Endometrium (tissue), 2 donors: Measurements from ENCODE around the gene SFTPD.

Source experiments
- FAIRE-seq: peaks from 2 replicates; lab custom pipeline; 2012; peaks lifted over from hg19 to GRCh38; lab: Jason Lieb, UNC
- donor health status: control.
- donor health status: control.

SFTPD gene

GRCh38 chr10:79944428-79945395 lies 4.2 kb downstream of the SFTPD start:
- no peak for FAIRE-seq

- FAIRE-seq = no peak
These were observed 5.0 kb downstream of the SFTPD start for GRCh38 chr10:79943871-79944270.

DNA sequence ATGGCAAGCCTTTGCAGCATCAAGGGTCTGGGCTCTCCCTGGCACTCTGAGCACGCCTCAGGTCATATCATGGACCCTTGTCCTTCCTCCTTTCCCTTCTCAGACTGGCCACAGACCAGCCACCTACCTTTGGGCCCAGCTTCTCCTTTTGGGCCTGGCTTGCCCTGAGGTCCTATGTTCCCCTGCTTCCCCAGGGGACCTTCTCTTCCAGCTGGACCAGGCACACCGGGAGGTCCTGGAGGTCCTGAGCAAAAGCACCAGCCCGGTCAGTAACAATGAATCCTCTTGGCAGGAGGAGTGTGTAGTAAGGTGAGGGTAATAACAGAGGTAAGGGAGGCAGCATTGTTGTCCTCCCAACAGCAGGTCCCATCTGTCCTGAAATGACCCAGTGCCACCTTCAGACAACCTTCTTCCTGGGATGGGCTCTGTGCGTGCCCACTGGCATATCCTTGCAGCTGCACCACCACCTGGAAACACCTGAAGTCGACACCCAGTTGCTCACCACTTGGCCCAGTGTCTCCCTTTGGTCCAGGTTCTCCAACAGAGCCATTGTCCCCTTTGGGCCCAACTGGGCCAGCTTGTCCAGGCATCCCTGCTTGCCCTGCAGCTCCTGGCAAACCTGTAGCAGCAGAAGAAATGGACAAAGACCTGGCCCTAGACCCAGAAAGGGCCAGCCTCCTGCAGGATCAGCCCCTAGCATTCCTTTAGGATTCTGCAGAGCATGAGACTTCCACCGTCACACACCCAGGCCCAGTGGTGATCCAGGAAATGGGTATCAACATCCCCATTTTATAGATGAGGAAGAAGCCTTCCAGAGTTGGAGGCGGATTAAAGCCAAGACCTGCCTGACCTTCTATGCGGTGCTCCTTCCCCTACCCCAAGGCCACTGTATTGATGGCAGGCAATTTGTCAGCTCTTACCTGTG lies 6.4 kb downstream of the SFTPD start:
- FAIRE-seq = no peak

- FAIRE-seq = no peak
These were observed 7.2 kb downstream of the SFTPD start for GRCh38 chr10:79941585-79942210.

DNA sequence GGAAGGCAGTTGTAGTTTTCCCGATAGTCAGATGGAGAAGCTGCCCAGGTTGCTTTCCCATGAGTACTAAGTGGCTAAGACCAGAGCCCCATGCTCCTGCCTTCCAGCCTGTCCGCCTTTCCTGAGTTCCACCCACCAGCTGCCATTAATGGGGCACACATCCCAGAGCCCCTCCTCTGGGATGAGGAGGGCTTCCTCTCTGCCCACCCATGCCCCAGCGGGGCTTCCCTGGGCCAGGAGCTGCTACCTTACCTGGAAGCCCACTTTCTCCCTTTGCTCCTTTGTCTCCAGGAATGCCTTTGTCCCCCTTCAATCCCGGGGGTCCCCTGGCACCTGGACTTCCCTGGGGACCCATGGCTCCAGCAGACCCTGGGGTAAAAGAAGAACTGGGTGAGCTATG lies 7.8 kb downstream of the SFTPD start:
- no peak for FAIRE-seq

- no peak for FAIRE-seq
These were observed 8.5 kb downstream of the SFTPD start for GRCh38 chr10:79940431-79940830.

GRCh38 chr10:79939969-79940368 lies 8.9 kb downstream of the SFTPD start:
- no peak for FAIRE-seq

DNA sequence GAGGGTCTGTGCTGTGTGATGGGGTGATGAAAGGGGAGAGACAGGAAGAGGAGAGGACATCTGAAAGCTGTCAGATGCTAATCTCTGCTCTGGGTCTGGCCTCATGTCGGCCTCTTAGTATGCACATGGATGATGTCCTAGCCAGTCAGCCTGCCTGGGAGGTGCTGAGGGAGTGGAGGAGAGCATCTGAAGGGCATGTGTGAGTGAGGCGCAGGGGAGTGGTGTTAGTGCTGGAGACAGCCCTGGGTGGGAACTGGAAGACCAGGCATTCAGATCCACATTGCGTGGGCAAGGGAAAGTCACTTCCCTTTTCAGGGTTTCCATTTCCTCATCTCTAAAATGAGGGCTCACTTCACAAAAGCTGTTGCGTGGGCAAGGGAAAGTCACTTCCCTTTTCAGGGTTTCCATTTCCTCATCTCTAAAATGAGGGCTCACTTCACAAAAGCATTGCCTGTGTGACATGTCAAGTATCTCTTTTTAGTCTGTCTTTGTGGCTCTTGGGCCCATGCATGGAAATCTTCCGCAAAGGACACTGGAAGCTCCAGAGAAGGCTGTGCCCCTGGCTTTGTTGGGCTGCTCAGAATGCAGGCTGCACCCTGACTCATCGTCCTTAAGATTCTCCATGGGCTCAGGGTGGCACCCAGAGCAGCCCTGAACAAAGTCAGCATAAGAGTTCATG lies 10.0 kb downstream of the SFTPD start:
- FAIRE-seq = no peak

GRCh38 chr10:79937701-79938151 lies 11.2 kb downstream of the SFTPD start:
- FAIRE-seq = no peak

- no peak for FAIRE-seq
These were observed 12.0 kb downstream of the SFTPD start for GRCh38 chr10:79936625-79937615.

DNA sequence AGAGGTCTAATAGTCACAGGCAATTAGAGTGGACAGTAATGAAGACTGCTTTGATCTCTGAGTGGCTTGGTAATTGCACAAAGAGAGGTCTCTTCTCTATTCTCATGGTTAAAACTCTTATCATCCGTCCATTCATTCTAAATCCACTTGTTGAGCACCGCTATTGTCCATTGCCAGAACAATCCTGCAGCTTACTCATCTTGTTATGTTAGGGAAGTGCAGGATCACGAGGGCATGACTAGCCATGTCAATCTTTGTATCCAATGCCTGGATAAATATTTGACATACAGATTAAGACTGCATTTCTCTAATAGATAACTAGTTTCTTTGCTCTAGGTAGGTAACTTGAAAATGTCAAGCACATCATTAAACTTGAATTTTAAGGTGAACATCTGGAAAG lies 14.9 kb downstream of the SFTPD start:
- FAIRE-seq = no peak

GRCh38 chr10:79932841-79933379 lies 16.0 kb downstream of the SFTPD start:
- no peak for FAIRE-seq

GRCh38 chr10:79932307-79932706 lies 16.6 kb downstream of the SFTPD start:
- no peak for FAIRE-seq

DNA sequence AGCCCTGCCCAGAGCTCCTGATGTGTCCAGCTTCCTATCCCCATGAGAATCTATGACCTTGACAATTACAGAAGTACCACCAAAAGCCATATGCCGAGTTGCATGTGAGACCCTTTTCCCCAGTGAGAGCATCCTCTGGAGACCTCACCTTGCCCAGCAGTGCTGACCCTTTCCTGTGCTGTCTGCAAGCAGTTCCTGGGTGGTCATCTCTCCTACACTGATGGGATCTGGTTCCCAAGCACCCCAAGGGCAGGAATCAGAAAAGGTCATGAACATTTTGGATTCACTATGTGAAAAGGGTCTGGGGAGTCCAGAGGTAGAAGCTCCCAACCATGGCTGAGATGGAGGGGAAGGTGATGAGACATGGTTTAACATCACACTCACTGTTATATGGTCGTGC lies 18.2 kb downstream of the SFTPD start:
- no peak for FAIRE-seq

- FAIRE-seq = no peak
These were observed 18.6 kb downstream of the SFTPD start for GRCh38 chr10:79930267-79930666.

- no peak for FAIRE-seq
These were observed 19.4 kb downstream of the SFTPD start for GRCh38 chr10:79929409-79929904.

DNA sequence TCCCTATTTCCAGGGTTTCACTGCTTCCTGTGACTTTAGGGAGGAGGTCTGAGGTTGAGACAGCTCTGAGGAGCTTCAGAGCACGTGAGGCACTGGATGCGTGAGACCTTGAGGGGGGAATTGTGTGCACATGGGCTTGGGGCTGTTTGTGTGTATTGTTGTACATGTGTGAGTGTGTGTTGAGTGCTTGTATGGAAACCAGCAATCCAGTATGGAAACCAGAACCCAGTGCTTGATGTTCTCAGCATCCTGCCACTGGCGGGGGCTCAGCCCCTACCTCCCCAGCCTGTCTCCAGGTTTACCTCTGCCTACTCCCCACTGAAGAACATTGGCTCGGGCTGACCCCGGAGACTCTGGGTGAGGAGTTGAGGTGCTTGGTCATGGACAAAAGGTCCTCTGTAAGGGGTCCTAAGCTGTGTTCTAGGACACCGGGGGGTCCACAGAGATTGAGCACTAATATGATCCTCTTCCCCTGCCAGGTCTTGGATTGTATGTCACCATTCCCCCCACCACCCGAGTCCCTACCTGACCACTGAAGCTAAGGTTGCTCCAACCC lies 20.8 kb downstream of the SFTPD start:
- FAIRE-seq = no peak

DNA sequence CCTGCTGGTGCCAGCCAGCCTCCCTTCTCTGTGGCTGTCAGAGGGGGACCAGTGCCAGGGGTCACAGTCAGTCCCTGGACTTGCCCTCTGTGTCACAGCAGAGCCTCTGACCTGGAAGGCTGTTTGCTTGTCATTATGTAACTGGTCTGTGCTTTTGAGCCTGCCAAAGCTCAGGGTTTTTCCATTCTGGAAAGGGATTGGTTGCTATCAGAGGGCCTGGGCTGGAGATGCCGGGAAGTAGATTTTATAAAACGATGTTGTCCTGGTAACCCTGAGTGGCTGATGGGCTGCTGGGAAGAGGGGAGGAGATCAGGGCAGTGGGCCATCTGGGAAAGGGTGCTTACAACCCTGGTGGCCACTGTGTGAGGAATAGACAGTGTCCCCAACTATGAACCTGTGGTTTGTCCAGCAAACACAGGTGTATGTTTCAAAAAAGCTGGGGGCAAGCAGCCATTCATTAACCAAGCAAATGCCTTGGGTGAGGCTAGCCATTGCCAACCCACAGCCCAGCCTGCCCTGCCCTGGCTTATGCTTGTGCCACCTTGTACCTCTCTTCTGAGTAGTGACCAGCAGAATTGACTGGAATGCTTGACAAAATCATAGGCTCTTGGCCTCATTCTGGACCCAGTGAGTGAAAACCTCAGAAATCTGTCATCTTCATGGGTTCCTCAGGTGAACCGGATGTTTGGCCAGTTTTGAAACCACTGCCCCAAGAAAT lies 21.6 kb downstream of the SFTPD start:
- no peak for FAIRE-seq

DNA sequence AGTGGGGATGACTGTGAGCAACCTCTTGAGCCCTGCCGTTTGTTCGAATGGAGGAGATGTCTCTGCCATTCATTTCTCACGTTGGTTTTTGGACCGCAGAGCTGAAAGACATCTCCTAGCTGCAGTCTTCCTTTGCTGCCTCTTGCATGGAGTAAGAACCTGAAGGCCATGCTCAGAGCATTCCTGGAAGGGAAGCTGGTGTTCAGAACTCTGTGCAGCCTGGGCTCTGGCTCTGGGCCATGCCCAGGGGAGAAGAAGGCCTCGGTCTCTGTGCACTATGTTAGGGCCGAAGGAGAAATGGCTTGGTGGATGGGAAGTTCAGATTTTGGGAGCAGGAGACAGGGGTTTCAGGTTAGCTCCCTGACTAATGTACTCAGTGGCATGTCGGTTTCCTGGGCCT lies 22.9 kb downstream of the SFTPD start:
- FAIRE-seq = no peak
